A549 (cell line): ENCODE data around the gene PPP1R7. TPM values are rescaled to one million over a fixed set of nuclear protein-coding genes. Genes with fewer than 3 reads are reported as not detected.

ENCODE experiments used
- ATAC-seq, 2 experiments: fragments of 200-7000 bp in 1 of 2; fragments of >200 bp in 1 of 2; cut with Nextera tagmentation in 1 of 2; cut with Tn5 transposase in 1 of 2; 3 replicates each; pipeline versions ENCODE4 v1.8.0 to v1.9.1; 2018 to 2020; ENCODE audit warnings: mild to moderate bottlenecking in 1 of 2, moderate library complexity in 1 of 2
- CTCF ChIA-PET: fragments of 300-600 bp; sonication (Branson Sonifier 250); formaldehyde crosslinking; extraction: SDS; loops from one replicate; lab custom pipeline; 2021; ENCODE audit warnings: antibody characterized with exemption, inconsistent platforms; lab: Yijun Ruan, JAX
- POLR2A ChIA-PET: fragments of 350-600 bp; formaldehyde crosslinking; extraction: SDS; loops from one replicate; lab custom pipeline; 2021; ENCODE audit warnings: antibody characterized with exemption, inconsistent platforms; lab: Yijun Ruan, JAX
- DNase-seq, 2 experiments: peaks; one replicate each; pipeline versions ENCODE4 v3.0.0 to v3.0.0-alpha.2; 2011 to 2016; ENCODE audit warnings: low read depth in 1 of 2, low spot score in 1 of 2
- FAIRE-seq: peaks from 2 replicates; lab custom pipeline; 2011; peaks lifted over from hg19 to GRCh38; lab: Jason Lieb, UNC
- H3K27ac ChIP-seq, 2 experiments: fragments of >200 bp; sonication (Bioruptor Twin); formaldehyde crosslinking; 3 replicates each; pipeline ENCODE4 v1.5.1; 2016 to 2017
- H3K4me1 ChIP-seq: fragments of >200 bp; sonication (Bioruptor Twin); formaldehyde crosslinking; 3 replicates; pipeline ENCODE4 v1.6.1; 2016
- H3K4me2 ChIP-seq: fragments of >200 bp; sonication (Bioruptor Twin); formaldehyde crosslinking; 3 replicates; pipeline ENCODE4 v1.6.1; 2016
- H3K4me3 ChIP-seq: fragments of >200 bp; sonication (Bioruptor Twin); formaldehyde crosslinking; 3 replicates; pipeline ENCODE4 v1.5.1; 2016
- H3K9me3 ChIP-seq: fragments of >200 bp; sonication (Bioruptor Twin); formaldehyde crosslinking; 3 replicates; pipeline ENCODE4 v1.6.1; 2016
- CEBPB ChIP-seq, 2 experiments: fragments of >200 bp in 1 of 2; sonication (Bioruptor Twin) in 1 of 2; formaldehyde crosslinking in 1 of 2; IDR thresholded peaks; 2 replicates each; pipeline ENCODE4 v1.6.1; 2012 to 2016
- CHD2 ChIP-seq: fragments of 150-350 bp; IDR thresholded peaks from 2 replicates; pipeline ENCODE4 v1.6.1; 2014; ENCODE audit warnings: low read length; ENCODE audit not compliant: partially characterized antibody
- EHF ChIP-seq: fragments of 250-450 bp; sonication (Bioruptor Pico); IDR thresholded peaks from 2 replicates; pipeline ENCODE4 v1.5.0; 2020; ENCODE audit warnings: mild to moderate bottlenecking
- EHMT2 ChIP-seq: fragments of 200-600 bp; sonication (generic); IDR thresholded peaks from 2 replicates; pipeline ENCODE4 v1.6.1; 2016; ENCODE audit warnings: antibody characterized with exemption, low read depth, mild to moderate bottlenecking, moderate library complexity
- EP300 ChIP-seq, 2 experiments: fragments of >200 bp; sonication (Bioruptor Twin); formaldehyde crosslinking; IDR thresholded peaks; 2 replicates in 1 of 2; 3 replicates in 1 of 2; pipeline ENCODE4 v1.6.1; 2016 to 2017
- ESRRA ChIP-seq: fragments of 150-350 bp; IDR thresholded peaks from 2 replicates; pipeline ENCODE4 v1.6.1; 2014; ENCODE audit warnings: mild to moderate bottlenecking, low read length, borderline replicate concordance
- FOSB ChIP-seq: fragments of 250-450 bp; sonication (Bioruptor Pico); IDR thresholded peaks from 2 replicates; pipeline ENCODE4 v1.5.0; 2020; ENCODE audit warnings: mild to moderate bottlenecking, moderate library complexity
- FOSL2 ChIP-seq, 2 experiments: fragments of 450-650 bp in 1 of 2; fragments of >200 bp in 1 of 2; sonication (Bioruptor Twin) in 1 of 2; formaldehyde crosslinking; IDR thresholded peaks; 2 replicates each; pipeline versions ENCODE4 v1.5.0 to v1.6.1; 2016 to 2020; ENCODE audit warnings: mild to moderate bottlenecking in 1 of 2, moderate library complexity in 1 of 2
- FOXS1 ChIP-seq: fragments of 250-450 bp; sonication (Bioruptor Pico); IDR thresholded peaks from 2 replicates; pipeline ENCODE4 v1.5.0; 2020; ENCODE audit warnings: mild to moderate bottlenecking, moderate library complexity
- HMGXB4 ChIP-seq: fragments of 250-450 bp; sonication (Bioruptor Pico); IDR thresholded peaks from 2 replicates; pipeline ENCODE4 v1.5.0; 2021; ENCODE audit warnings: mild to moderate bottlenecking, moderate library complexity, borderline replicate concordance
- KDM1A ChIP-seq: fragments of 200-600 bp; sonication (generic); IDR thresholded peaks from 2 replicates; pipeline ENCODE4 v1.6.1; 2016; ENCODE audit warnings: low read depth, mild to moderate bottlenecking
- KDM5A ChIP-seq: fragments of 200-600 bp; sonication (generic); IDR thresholded peaks from 2 replicates; pipeline ENCODE4 v1.6.1; 2016; ENCODE audit warnings: antibody characterized with exemption, mild to moderate bottlenecking
- MAX ChIP-seq: IDR thresholded peaks from 2 replicates; pipeline ENCODE4 v1.6.1; 2012
- MAZ ChIP-seq: fragments of 150-350 bp; IDR thresholded peaks from 2 replicates; pipeline ENCODE4 v1.6.1; 2014; ENCODE audit warnings: antibody characterized with exemption, low read depth, low read length, borderline replicate concordance
- NR3C1 ChIP-seq: fragments of >200 bp; sonication (Bioruptor Twin); formaldehyde crosslinking; IDR thresholded peaks from 3 replicates; pipeline ENCODE4 v1.6.1; 2017
- POLR2A ChIP-seq: IDR thresholded peaks from 2 replicates; pipeline ENCODE4 v1.6.1; 2012; ENCODE audit warnings: mild to moderate bottlenecking, low read length
- RAD21 ChIP-seq, 2 experiments: fragments of >200 bp in 1 of 2; sonication (Bioruptor Twin) in 1 of 2; formaldehyde crosslinking in 1 of 2; IDR thresholded peaks in 1 of 2; conservative IDR thresholded peaks in 1 of 2; 2 replicates in 1 of 2; 3 replicates in 1 of 2; pipeline ENCODE4 v1.6.1; 2012 to 2018; ENCODE audit warnings: inconsistent platforms in 1 of 2
- RCOR1 ChIP-seq: fragments of 150-350 bp; IDR thresholded peaks from 2 replicates; pipeline ENCODE4 v1.6.1; 2014; ENCODE audit warnings: antibody characterized with exemption, low read length, low read depth
- SMC3 ChIP-seq: fragments of >200 bp; sonication (Bioruptor Twin); formaldehyde crosslinking; IDR thresholded peaks from 3 replicates; pipeline ENCODE4 v1.6.1; 2018; ENCODE audit warnings: inconsistent platforms
- TFCP2L1 ChIP-seq: fragments of 250-450 bp; sonication (Bioruptor Pico); IDR thresholded peaks from 2 replicates; pipeline ENCODE4 v1.5.0; 2021; ENCODE audit warnings: mild to moderate bottlenecking
- TP53 ChIP-seq: fragments of 250-450 bp; sonication (Bioruptor Pico); IDR thresholded peaks from 2 replicates; pipeline ENCODE4 v1.5.0; 2021; ENCODE audit warnings: mild to moderate bottlenecking, moderate library complexity
- USF2 ChIP-seq: fragments of 450-650 bp; IDR thresholded peaks from 2 replicates; pipeline ENCODE4 v1.6.1; 2014; ENCODE audit warnings: antibody characterized with exemption
- ZNF302 ChIP-seq: fragments of 250-450 bp; sonication (Bioruptor Pico); IDR thresholded peaks from 2 replicates; pipeline ENCODE4 v1.9.0; 2021; ENCODE audit warnings: inconsistent platforms, mild to moderate bottlenecking, moderate library complexity
- ZSCAN20 ChIP-seq: fragments of 250-450 bp; sonication (Bioruptor Pico); IDR thresholded peaks from 2 replicates; pipeline ENCODE4 v1.8.0; 2022; ENCODE audit warnings: mild to moderate bottlenecking, moderate library complexity
- WGBS: methylation state at CpG from one replicate; pipeline ENCODE4 v1.1.6; 2017; ENCODE audit errors: missing lambda C conversion rate; 5-methylcytosine and 5-hydroxymethylcytosine counted together
- polyA plus RNA-seq, 4 experiments: library from polyadenylated mRNA; depleted of rRNA in 3 of 4; stranded (reverse); fragments of >200 nt; fragmentation: RNase III in 1 of 4; extraction: RNeasy Plus Mini Kit Qiagen cat#74134 plus additional on column Dnase treatment in 1 of 4; gene quantifications; 2 replicates in 3 of 4; 3 replicates in 1 of 4; pipeline ENCODE4 v1.2.3, GENCODE V29; 2011 to 2017
- TF ChIP-seq, protein P1 (sequence below): fragments of >200 bp; sonication (Bioruptor Twin); formaldehyde crosslinking; IDR thresholded peaks from 3 replicates; pipeline ENCODE4 v1.6.1; 2016
- TF ChIP-seq, protein P2 (sequence below): fragments of >200 bp; sonication (Bioruptor Twin); formaldehyde crosslinking; IDR thresholded peaks from 2 replicates; pipeline ENCODE4 v1.6.1; 2016
- TF ChIP-seq, protein P3 (sequence below): IDR thresholded peaks from 2 replicates; pipeline ENCODE4 v1.6.1; 2012; ENCODE audit warnings: low read depth, borderline replicate concordance

Gene PPP1R7
- polyA plus RNA-seq, 2 of the 4 experiments (the other 2 are of a cell fraction), result 76.4 to 124 TPM

DNA sequence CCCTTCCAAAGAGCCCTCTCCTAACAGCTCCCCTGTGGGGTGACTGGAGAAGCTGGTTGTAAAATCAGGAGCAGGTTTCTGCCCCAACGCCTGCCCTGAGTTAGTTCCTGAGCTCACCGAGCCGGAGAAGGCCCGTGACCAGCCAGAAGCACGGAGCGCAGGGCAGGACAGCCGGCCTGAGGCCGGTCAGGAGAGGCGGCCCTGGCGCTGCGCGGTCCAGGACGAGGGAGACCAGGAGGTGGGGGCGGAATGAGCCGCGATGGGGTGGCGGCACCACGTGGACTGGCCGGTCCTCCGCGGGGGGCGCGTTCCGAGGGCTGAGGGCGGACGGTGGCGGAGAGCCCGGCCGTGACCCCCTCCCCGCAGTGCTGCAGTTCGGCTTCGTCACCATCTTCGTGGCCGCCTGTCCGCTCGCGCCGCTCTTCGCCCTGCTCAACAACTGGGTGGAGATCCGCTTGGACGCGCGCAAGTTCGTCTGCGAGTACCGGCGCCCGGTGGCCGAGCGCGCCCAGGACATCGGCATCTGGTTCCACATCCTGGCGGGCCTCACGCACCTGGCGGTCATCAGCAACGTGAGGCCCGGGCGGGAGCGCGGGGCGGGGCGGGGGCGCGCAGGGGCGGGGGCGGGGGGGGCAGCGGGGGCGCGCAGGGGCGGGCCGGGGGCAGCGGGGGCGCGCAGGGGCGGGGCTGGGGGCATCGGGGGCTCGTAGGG, 67.2 kb downstream of the PPP1R7 start:
- Histone ChIP-seq H3K4me3 (peak overlapping the region; percentile 40), H3K27ac (peak overlapping the region; percentile 67 to 92), H3K4me2 (peak overlapping the region; percentile 66), H3K4me1 (peaks cover 7% of the 10 kb centered on the region; the same call in 1 of the 3 replicates), H3K9me3 (no peaks in the 10 kb centered on the region)
- TF ChIP-seq TP53 (CRISPR knock-in tag) (0 out of 2 replicates have a peak, but pooled peaks have one; percentile 51), ZSCAN20 (CRISPR knock-in tag) (no peak), EHF (CRISPR knock-in tag) (no peak), SMC3 (0 out of 3 replicates have a peak, but pooled peaks have one; percentile 12), EHMT2 (no peak), RAD21 (conservative IDR thresholded peaks at IDR 0.05 in 1 of 2, IDR thresholded peaks at IDR 0.05 in 1 of 2) (no peak), NR3C1 (no peak), EP300 (IDR thresholded peaks at IDR 0.05) (no peak), MAX (peak; percentile 77), CEBPB (IDR thresholded peaks at IDR 0.05) (no peak), POLR2A (peak; percentile 23), ZNF302 (no peak), FOSL2 (IDR thresholded peaks at IDR 0.05) (no peak), FOSL2 (CRISPR knock-in tag; IDR thresholded peaks at IDR 0.05) (no peak), FOXS1 (no peak)
- TF ChIP-seq, protein P1, sequence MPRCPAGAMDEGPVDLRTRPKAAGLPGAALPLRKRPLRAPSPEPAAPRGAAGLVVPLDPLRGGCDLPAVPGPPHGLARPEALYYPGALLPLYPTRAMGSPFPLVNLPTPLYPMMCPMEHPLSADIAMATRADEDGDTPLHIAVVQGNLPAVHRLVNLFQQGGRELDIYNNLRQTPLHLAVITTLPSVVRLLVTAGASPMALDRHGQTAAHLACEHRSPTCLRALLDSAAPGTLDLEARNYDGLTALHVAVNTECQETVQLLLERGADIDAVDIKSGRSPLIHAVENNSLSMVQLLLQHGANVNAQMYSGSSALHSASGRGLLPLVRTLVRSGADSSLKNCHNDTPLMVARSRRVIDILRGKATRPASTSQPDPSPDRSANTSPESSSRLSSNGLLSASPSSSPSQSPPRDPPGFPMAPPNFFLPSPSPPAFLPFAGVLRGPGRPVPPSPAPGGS, result no peak
- TF ChIP-seq, protein P2, sequence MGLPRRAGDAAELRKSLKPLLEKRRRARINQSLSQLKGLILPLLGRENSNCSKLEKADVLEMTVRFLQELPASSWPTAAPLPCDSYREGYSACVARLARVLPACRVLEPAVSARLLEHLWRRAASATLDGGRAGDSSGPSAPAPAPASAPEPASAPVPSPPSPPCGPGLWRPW, result no peak
- TF ChIP-seq, protein P3, sequence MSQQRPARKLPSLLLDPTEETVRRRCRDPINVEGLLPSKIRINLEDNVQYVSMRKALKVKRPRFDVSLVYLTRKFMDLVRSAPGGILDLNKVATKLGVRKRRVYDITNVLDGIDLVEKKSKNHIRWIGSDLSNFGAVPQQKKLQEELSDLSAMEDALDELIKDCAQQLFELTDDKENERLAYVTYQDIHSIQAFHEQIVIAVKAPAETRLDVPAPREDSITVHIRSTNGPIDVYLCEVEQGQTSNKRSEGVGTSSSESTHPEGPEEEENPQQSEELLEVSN, result peak; percentile 82
- ChIA-PET POLR2A (interaction anchor here (0.6 kb wide), 1 partner anchor 484 kb away, joined by 3 read pairs; no protein-coding TSS in a partner anchor), CTCF (interaction anchor here (0.9 to 1.2 kb wide), 2 partner anchors 19 to 303 kb away, joined by 4 read pairs; no protein-coding TSS in a partner anchor)
- DNase-seq (peak; percentile 73 to 82), FAIRE-seq (no peak), ATAC-seq (peak; percentile 64 to 84)
- WGBS, result 20% methylated on average over 3 of the region's 77 CpGs

DNA sequence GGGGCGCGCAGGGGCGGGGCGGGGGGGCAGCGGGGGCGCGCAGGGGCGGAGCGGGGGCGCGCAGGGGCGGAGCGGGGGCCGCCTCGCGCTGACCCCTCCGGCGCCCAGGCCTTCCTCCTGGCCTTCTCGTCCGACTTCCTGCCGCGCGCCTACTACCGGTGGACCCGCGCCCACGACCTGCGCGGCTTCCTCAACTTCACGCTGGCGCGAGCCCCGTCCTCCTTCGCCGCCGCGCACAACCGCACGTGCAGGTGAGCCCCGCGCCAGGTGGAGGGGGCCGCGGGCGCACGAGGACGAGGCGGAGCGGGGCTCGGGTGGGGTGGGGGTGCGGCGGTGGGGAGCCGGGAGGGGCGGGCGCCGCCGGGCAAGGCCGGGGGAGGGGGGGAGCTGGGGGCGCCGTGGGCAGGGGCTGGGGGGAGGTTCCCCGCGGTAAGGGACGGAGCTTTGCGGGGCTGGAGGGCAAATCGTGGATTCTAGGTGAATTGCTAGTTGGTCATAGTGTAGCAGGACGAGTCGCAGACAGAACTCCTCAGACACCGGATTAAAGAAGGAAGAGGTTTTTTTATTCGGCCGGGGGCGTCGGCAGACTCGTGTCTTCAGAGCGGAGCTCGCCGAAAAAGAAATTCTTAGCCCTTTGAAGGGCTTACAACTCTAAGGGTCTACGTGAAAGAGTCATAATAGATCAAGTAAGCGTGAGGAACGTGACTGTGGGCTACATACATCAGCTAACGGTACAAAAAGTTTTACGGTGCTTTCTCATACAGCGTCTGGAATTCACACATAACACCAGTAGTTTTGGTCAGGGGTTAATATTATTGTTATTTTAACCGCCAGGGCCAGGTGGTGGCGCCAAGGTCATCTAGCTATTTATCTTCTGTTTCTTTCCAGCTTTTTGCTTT, 68.1 kb downstream of the PPP1R7 start:
- peak overlapping the region; percentile 79 for H3K4me3 ChIP-seq
- H3K4me1 ChIP-seq, result peaks cover 7% of the 10 kb centered on the region; the same call in 1 of the 3 replicates
- H3K27ac ChIP-seq, result peak overlapping the region; percentile 78 to 97
- ChIA-PET POLR2A (interaction anchor here (0.6 kb wide), 1 partner anchor 412 kb away, joined by 6 read pairs; no protein-coding TSS in a partner anchor), CTCF (interaction anchor here (0.6 to 1.8 kb wide), 7 partner anchors 18 to 367 kb away, joined by 3 to 10 read pairs (median 3); partner anchors contain the start of gene HDLBP)
- FAIRE-seq (no peak), DNase-seq (peak; percentile 29 to 57), ATAC-seq (peak; percentile 44 to 45; a peak in 5 of 6 replicates)
- peak overlapping the region; percentile 80 for H3K4me2 ChIP-seq
- no peaks in the 10 kb centered on the region for H3K9me3 ChIP-seq
- WGBS, result 3% methylated on average over 21 of the region's 83 CpGs
- TF ChIP-seq ESRRA (no peak), HMGXB4 (CRISPR knock-in tag) (no peak), POLR2A (peak; percentile 43), USF2 (no peak), FOXS1 (no peak), CHD2 (no peak), KDM5A (no peak), CEBPB (IDR thresholded peaks at IDR 0.05) (no peak), KDM1A (no peak), MAZ (no peak), TFCP2L1 (CRISPR knock-in tag) (no peak), SMC3 (peak; percentile 36), RAD21 (conservative IDR thresholded peaks at IDR 0.05 in 1 of 2, IDR thresholded peaks at IDR 0.05 in 1 of 2) (peak; percentile 27 to 41; a peak in 3 of 5 replicates), RCOR1 (no peak), FOSB (no peak)
- TF ChIP-seq, protein P3, result peak; percentile 72
